OCI-LY1 (cell line): Measurements from ENCODE around the gene DNAH9.

Experiments used
- H2AFZ ChIP-seq: fragments of 200-600 bp; sonication (generic), shearing (Covaris generic); 2 replicates; pipeline ENCODE4 v1.6.0; 2014; ENCODE audit warnings: antibody characterized with exemption, mild to moderate bottlenecking, low read length
- H3F3A ChIP-seq: fragments of 200-600 bp; sonication (generic), shearing (Covaris generic); 2 replicates; pipeline ENCODE4 v1.6.0; 2014; ENCODE audit warnings: mild to moderate bottlenecking, antibody characterized with exemption, low read length, moderate library complexity; ENCODE audit not compliant: insufficient read depth
- H3K27ac ChIP-seq: fragments of 200-600 bp; sonication (generic); 2 replicates; pipeline ENCODE4 v1.5.1; 2014; ENCODE audit warnings: low read length, mixed run types, mild to moderate bottlenecking, low read depth; ENCODE audit not compliant: poor library complexity, severe bottlenecking
- H3K27me3 ChIP-seq: fragments of 200-600 bp; sonication (generic); 2 replicates; pipeline ENCODE4 v1.6.0; 2014; ENCODE audit warnings: antibody characterized with exemption, mild to moderate bottlenecking, low read length, moderate library complexity; ENCODE audit not compliant: insufficient read depth
- H3K36me3 ChIP-seq: fragments of 200-600 bp; sonication (generic); 2 replicates; pipeline ENCODE4 v1.6.1; 2014; ENCODE audit warnings: mild to moderate bottlenecking, antibody characterized with exemption, low read length, moderate library complexity, mixed read lengths; ENCODE audit not compliant: insufficient read depth
- H3K4me1 ChIP-seq: fragments of 200-600 bp; sonication (generic); 2 replicates; pipeline ENCODE4 v1.5.1; 2014; ENCODE audit warnings: mild to moderate bottlenecking, low read length, moderate library complexity; ENCODE audit not compliant: insufficient read depth, severe bottlenecking
- H3K4me2 ChIP-seq: fragments of 200-600 bp; sonication (generic), shearing (Covaris generic); 2 replicates; pipeline ENCODE4 v1.6.1; 2014; ENCODE audit warnings: low read length
- H3K4me3 ChIP-seq: fragments of 200-600 bp; sonication (generic); 2 replicates; pipeline ENCODE4 v1.5.1; 2014; ENCODE audit warnings: low read length, low read depth, mild to moderate bottlenecking, mixed read lengths; ENCODE audit not compliant: poor library complexity, severe bottlenecking
- H3K79me2 ChIP-seq: fragments of 200-600 bp; shearing (Covaris generic); 2 replicates; pipeline ENCODE4 v1.6.1; 2016; ENCODE audit warnings: mixed run types, low read length, mixed read lengths; ENCODE audit not compliant: insufficient read depth
- H3K9ac ChIP-seq: fragments of 200-600 bp; sonication (generic), shearing (Covaris generic); 2 replicates; pipeline ENCODE4 v1.6.1; 2014; ENCODE audit warnings: mild to moderate bottlenecking, low read length, mixed read lengths
- H3K9me2 ChIP-seq: fragments of 200-600 bp; sonication (generic), shearing (Covaris generic); 2 replicates; pipeline ENCODE4 v1.6.1; 2014; ENCODE audit warnings: low read depth, mild to moderate bottlenecking, low read length, mixed read lengths
- H3K9me3 ChIP-seq: fragments of 200-600 bp; shearing (Covaris generic); 2 replicates; pipeline ENCODE4 v1.6.1; 2014; ENCODE audit warnings: low read length, mixed read lengths
- H4K20me1 ChIP-seq: fragments of 200-600 bp; sonication (generic), shearing (Covaris generic); 2 replicates; pipeline ENCODE4 v1.6.0; 2016; ENCODE audit warnings: mild to moderate bottlenecking, low read length; ENCODE audit not compliant: insufficient read depth
- EZH2 ChIP-seq: fragments of 200-600 bp; sonication (generic), shearing (Covaris generic); IDR thresholded peaks from 2 replicates; pipeline ENCODE4 v1.8.0; 2017; ENCODE audit warnings: borderline replicate concordance, mixed run types, mild to moderate bottlenecking, antibody characterized with exemption, low read length, moderate library complexity, mixed read lengths
- TF ChIP-seq, protein P1 (sequence below): fragments of 200-600 bp; sonication (generic), shearing (Covaris generic); IDR thresholded peaks from 2 replicates; pipeline ENCODE4 v1.5.1; 2017; ENCODE audit warnings: mild to moderate bottlenecking, antibody characterized with exemption, low read length, moderate library complexity, mixed read lengths

The DNAH9 gene

DNA sequence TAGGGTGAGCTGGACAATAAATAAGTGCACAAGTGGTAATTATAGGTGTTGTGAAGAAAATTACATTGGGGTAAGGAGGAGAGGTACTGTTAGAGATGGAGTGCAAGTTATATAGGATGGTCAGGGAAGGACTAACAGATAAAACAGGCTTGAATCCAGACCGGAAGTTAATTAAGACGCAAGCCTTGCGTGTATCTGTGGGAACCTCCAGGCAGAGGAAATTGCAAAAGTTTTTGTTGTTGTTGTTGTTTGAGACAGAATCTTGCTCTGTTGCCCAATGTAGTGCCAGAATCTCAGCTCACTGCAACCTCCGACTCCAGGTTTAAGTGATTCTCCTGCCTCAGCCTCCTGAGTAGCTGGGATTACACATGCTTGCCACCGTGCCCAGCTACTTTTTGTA is 401.4 kb downstream of the DNAH9 start:
- H2AFZ ChIP-seq, result no peak overlapping the region
- H3K9me2 ChIP-seq, result no peaks in the 10 kb centered on the region
- H3K9ac ChIP-seq, result no peak overlapping the region
- peaks cover 14% of the 10 kb centered on the region for H3K4me1 ChIP-seq
- no peaks in the 10 kb centered on the region for H3K79me2 ChIP-seq
- H3K4me2 ChIP-seq, result no peak overlapping the region
- no peak overlapping the region for H3K4me3 ChIP-seq
- no peaks in the 10 kb centered on the region for H4K20me1 ChIP-seq
- no peaks in the 10 kb centered on the region for H3K27me3 ChIP-seq
- no peaks in the 10 kb centered on the region for H3K9me3 ChIP-seq
- H3F3A ChIP-seq, result no peaks in the 10 kb centered on the region
- H3K36me3 ChIP-seq, result no peaks in the 10 kb centered on the region
- H3K27ac ChIP-seq, result no peak overlapping the region
- no peak for TF ChIP-seq EZH2

DNA sequence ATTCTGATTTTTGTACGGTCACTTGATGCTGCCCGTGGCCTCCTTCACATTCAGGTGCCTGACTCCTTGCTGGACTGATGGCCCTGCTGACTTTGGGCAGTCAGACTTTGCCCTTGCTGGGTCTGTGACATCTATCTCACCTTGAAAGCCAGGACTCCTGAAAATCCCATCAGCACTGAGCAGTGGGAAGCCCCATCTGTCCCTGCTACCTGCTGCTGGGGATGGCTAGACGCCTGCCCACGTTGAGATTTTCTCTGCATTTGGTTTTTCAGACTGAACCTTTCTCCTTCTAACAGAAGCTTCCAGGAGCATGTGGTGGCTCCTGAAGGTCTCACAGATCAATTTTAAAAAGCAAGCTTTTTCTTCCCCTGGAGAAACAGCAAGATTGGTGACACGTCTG is 409.2 kb downstream of the DNAH9 start:
- H3K4me2 ChIP-seq, result no peak overlapping the region
- no peaks in the 10 kb centered on the region for H3K9me2 ChIP-seq
- TF ChIP-seq, protein P1, sequence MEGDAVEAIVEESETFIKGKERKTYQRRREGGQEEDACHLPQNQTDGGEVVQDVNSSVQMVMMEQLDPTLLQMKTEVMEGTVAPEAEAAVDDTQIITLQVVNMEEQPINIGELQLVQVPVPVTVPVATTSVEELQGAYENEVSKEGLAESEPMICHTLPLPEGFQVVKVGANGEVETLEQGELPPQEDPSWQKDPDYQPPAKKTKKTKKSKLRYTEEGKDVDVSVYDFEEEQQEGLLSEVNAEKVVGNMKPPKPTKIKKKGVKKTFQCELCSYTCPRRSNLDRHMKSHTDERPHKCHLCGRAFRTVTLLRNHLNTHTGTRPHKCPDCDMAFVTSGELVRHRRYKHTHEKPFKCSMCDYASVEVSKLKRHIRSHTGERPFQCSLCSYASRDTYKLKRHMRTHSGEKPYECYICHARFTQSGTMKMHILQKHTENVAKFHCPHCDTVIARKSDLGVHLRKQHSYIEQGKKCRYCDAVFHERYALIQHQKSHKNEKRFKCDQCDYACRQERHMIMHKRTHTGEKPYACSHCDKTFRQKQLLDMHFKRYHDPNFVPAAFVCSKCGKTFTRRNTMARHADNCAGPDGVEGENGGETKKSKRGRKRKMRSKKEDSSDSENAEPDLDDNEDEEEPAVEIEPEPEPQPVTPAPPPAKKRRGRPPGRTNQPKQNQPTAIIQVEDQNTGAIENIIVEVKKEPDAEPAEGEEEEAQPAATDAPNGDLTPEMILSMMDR, result no peak
- no peak for TF ChIP-seq EZH2
- no peak overlapping the region for H3K27ac ChIP-seq
- H3F3A ChIP-seq, result no peaks in the 10 kb centered on the region
- H3K27me3 ChIP-seq, result no peaks in the 10 kb centered on the region
- no peaks in the 10 kb centered on the region for H3K79me2 ChIP-seq
- no peak overlapping the region for H3K9ac ChIP-seq
- H2AFZ ChIP-seq, result no peak overlapping the region
- no peaks in the 10 kb centered on the region for H4K20me1 ChIP-seq
- H3K36me3 ChIP-seq, result no peaks in the 10 kb centered on the region
- H3K4me3 ChIP-seq, result no peak overlapping the region
- H3K4me1 ChIP-seq, result no peaks in the 10 kb centered on the region
- no peaks in the 10 kb centered on the region for H3K9me3 ChIP-seq
